OCI-LY7 (cell line): ENCODE measurements around the gene ZNF285. TPM values are rescaled to one million over a fixed set of nuclear protein-coding genes. Genes with fewer than 3 reads are reported as not detected.

Experiments
- Bru-seq: library from RNA; stranded (reverse); fragments of 400-500 nt; gene quantifications from one replicate; lab custom pipeline; 2021; lab: Mats Ljungman, UMichigan
- BruChase-seq, 2 experiments: library from RNA; stranded (reverse); fragments of 400-500 nt; gene quantifications; one replicate each; lab custom pipeline; 2021; lab: Mats Ljungman, UMichigan
- BruUV-seq: library from RNA; stranded (reverse); fragments of 400-500 nt; replicated peaks from 2 replicates; lab custom pipeline; 2021; lab: Mats Ljungman, UMichigan
- CTCF ChIA-PET: fragments of 300-600 bp; sonication (Branson Sonifier 250); formaldehyde crosslinking; loops from one replicate; lab custom pipeline; 2022; ENCODE audit warnings: antibody characterized with exemption; ENCODE audit not compliant: unreplicated experiment; lab: Charles Lee
- POLR2A ChIA-PET: fragments of 300-600 bp; sonication (Branson Sonifier 250); formaldehyde crosslinking; loops from one replicate; lab custom pipeline; 2022; ENCODE audit warnings: antibody characterized with exemption; lab: Charles Lee
- DNase-seq: peaks from one replicate; pipeline ENCODE4 v3.0.0-alpha.2; 2015; ENCODE audit warnings: low spot score
- H2AFZ ChIP-seq: fragments of 200-600 bp; sonication (generic), shearing (Covaris generic); 2 replicates; pipeline ENCODE4 v1.6.1; 2014; ENCODE audit warnings: mild to moderate bottlenecking, antibody characterized with exemption, low read length, moderate library complexity
- H3K27ac ChIP-seq: fragments of 200-600 bp; sonication (generic); 2 replicates; pipeline ENCODE4 v1.5.1; 2014; ENCODE audit warnings: mixed run types, low read depth, mild to moderate bottlenecking, moderate library complexity, low read length, inconsistent platforms; ENCODE audit not compliant: poor library complexity, severe bottlenecking
- H3K36me3 ChIP-seq: fragments of 200-600 bp; sonication (generic); 2 replicates; pipeline ENCODE4 v1.6.1; 2014; ENCODE audit warnings: mild to moderate bottlenecking, antibody characterized with exemption, low read length, moderate library complexity, mixed read lengths; ENCODE audit not compliant: insufficient read depth
- H3K4me1 ChIP-seq: fragments of 200-600 bp; sonication (generic); 2 replicates; pipeline ENCODE4 v1.5.1; 2014; ENCODE audit warnings: mild to moderate bottlenecking, low read length; ENCODE audit not compliant: insufficient read depth, poor library complexity, severe bottlenecking
- H3K4me2 ChIP-seq: fragments of 200-600 bp; sonication (generic); 2 replicates; pipeline ENCODE4 v1.6.1; 2014; ENCODE audit warnings: mild to moderate bottlenecking, low read length
- H3K4me3 ChIP-seq: fragments of 200-600 bp; sonication (generic); 2 replicates; pipeline ENCODE4 v1.5.1; 2014; ENCODE audit warnings: mild to moderate bottlenecking, low read depth, low read length; ENCODE audit not compliant: poor library complexity, severe bottlenecking
- H3K79me2 ChIP-seq: fragments of 200-600 bp; sonication (generic); 2 replicates; pipeline ENCODE4 v1.6.1; 2016; ENCODE audit warnings: low read depth, mild to moderate bottlenecking, low read length, moderate library complexity, mixed read lengths; ENCODE audit not compliant: insufficient read depth
- H3K9me2 ChIP-seq: fragments of 200-600 bp; sonication (generic); 2 replicates; pipeline ENCODE4 v1.6.1; 2016; ENCODE audit warnings: mild to moderate bottlenecking, low read length, mixed read lengths; ENCODE audit not compliant: insufficient read depth
- H3K9me3 ChIP-seq: fragments of 200-600 bp; sonication (generic); 2 replicates; pipeline ENCODE4 v1.6.1; 2014; ENCODE audit warnings: mild to moderate bottlenecking, mixed run types, low read length, mixed read lengths
- H4K20me1 ChIP-seq: fragments of 200-600 bp; sonication (generic); 2 replicates; pipeline ENCODE4 v1.6.1; 2014; ENCODE audit warnings: mild to moderate bottlenecking, antibody characterized with exemption, low read length, moderate library complexity, mixed read lengths; ENCODE audit not compliant: insufficient read depth
- CTCF ChIP-seq: fragments of 200-600 bp; sonication (generic); conservative IDR thresholded peaks from 2 replicates; pipeline ENCODE4 v1.5.1; 2014; ENCODE audit warnings: mild to moderate bottlenecking, antibody characterized with exemption, low read length, moderate library complexity, mixed read lengths
- EZH2phosphoT487 ChIP-seq: fragments of 200-600 bp; sonication (generic); IDR thresholded peaks from 2 replicates; pipeline ENCODE4 v1.6.1; 2018; ENCODE audit warnings: low read depth, borderline replicate concordance, mild to moderate bottlenecking, mixed run types, antibody characterized with exemption, low read length, moderate library complexity, mixed read lengths
- intact Hi-C: fragments of 100-400 bp; cut with micrococcal nuclease; formaldehyde crosslinking; loops from one replicate; pipeline ENCODE4 v1.10.0; 2022; ENCODE audit not compliant: unreplicated experiment
- long read RNA-seq: library from polyadenylated mRNA; stranded (forward); transcript quantifications from one replicate; pipeline ENCODE4 v2.0.0, GENCODE V29; 2022
- total RNA-seq, 2 experiments: library from RNA; depleted of rRNA in 1 of 2; stranded (reverse); fragments of >200 nt in 1 of 2; shearing (Covaris generic) in 1 of 2; gene quantifications; 2 replicates each; pipeline ENCODE4 v1.2.3, GENCODE V29; 2014 to 2022

The ZNF285 gene
- total RNA-seq (2014; rRNA removed; shearing (Covaris generic)) = not detected in 2 replicates
- not detected in 2 replicates for total RNA-seq (2022)
- Bru-seq, nascent RNA = not detected
- not detected for BruChase-seq, experiment 1, labeled RNA remaining after a 6-hour chase
- BruChase-seq, experiment 2, labeled RNA remaining after a 2-hour chase = not detected
- long read RNA-seq = 0 reads

GRCh38 chr19:44401139-44402115 lies at the start of gene ZNF285:
Gene ZNF285, minus strand, starts transcription at chr19:44401608. Its CDS starts 4,395 bp downstream, at chr19:44397213.
- no peak for DNase-seq
- CTCF ChIA-PET = no interaction called here

GRCh38 chr19:44447916-44448674 lies 46.7 kb upstream of the ZNF285 start, which contains the start of gene ZNF229:
Gene ZNF229, minus strand, starts transcription at chr19:44448472. Its CDS starts 5,625 bp downstream, at chr19:44442847.
- no peak within 1 kb of the TSS for H3K27ac ChIP-seq
- CTCF ChIA-PET = no interaction called here
- no peaks in the 10 kb centered on the region for H4K20me1 ChIP-seq
- no peaks in the 10 kb centered on the region for H3K4me1 ChIP-seq
- POLR2A ChIA-PET = no interaction called here
- H3K79me2 ChIP-seq = no peaks in the 10 kb centered on the region
- no peak for DNase-seq
- no peaks in the 10 kb centered on the region for H3K36me3 ChIP-seq
- intact Hi-C loops = no loop called here
- H2AFZ ChIP-seq = no peak within 1 kb of the TSS
- no peak for TF ChIP-seq CTCF
- no peak for TF ChIP-seq EZH2phosphoT487
- H3K4me3 ChIP-seq = no peak within 1 kb of the TSS
- no TSS peak for BruUV-seq
- no peaks in the 10 kb centered on the region for H3K9me2 ChIP-seq
- H3K4me2 ChIP-seq = no peak within 1 kb of the TSS
- H3K9me3 ChIP-seq = 0 out of 2 replicates have a peak, but pooled peaks cover 5% of the 10 kb centered on the region

More at GRCh38 chr19:44401139-44402115, at the start of gene ZNF285:
- Histone ChIP-seq H3K36me3 (no peaks in the 10 kb centered on the region), H3K4me2 (no peak within 1 kb of the TSS), H4K20me1 (no peaks in the 10 kb centered on the region), H3K9me2 (no peaks in the 10 kb centered on the region), H3K4me3 (no peak within 1 kb of the TSS), H3K9me3 (no peaks in the 10 kb centered on the region), H3K4me1 (no peaks in the 10 kb centered on the region), H3K27ac (no peak within 1 kb of the TSS), H3K79me2 (no peaks in the 10 kb centered on the region), H2AFZ (no peak within 1 kb of the TSS)
- intact Hi-C loops = no loop called here
- BruUV-seq = no TSS peak
- TF ChIP-seq CTCF (no peak), EZH2phosphoT487 (no peak)
- POLR2A ChIA-PET = no interaction called here
